ENCODE measurements around the gene SYNJ2BP. TPM values are rescaled to one million over a fixed set of nuclear protein-coding genes. Genes with fewer than 3 reads are reported as not detected.

SYNJ2BP gene
- total RNA-seq, 2 experiments from 2014 or later, result 6.2 to 9.2 TPM

DNA sequence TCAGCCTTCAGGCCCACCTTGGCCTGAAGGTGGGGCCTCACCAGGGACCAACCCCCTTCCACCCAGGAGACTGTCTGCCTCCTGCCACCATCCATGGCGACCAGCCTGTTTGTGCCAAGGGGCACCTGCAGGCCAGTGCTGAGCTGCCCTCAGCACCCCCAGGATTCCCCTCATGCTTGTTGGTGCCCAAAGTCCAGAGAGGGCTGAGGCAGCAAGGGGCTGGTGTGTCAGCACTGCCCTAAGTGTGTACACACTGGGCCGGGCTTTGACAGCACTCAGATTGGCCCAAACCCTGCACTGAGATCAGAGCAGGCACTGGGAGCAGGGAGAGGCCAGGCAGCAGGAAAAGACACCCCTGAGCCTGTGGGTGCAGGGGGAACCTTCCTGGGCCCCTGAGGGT lies 18.6 kb downstream of the SYNJ2BP start:
- H3K27ac ChIP-seq (ENCODE audit: low read depth, low read length, poor library complexity, severe bottlenecking), result no peak overlapping the region
- ChIA-PET POLR2A (interaction anchor here (0.5 kb wide), 1 partner anchor 10 kb away, joined by 4 read pairs; no protein-coding TSS in a partner anchor), CTCF (ENCODE audit: unreplicated experiment) (no interaction called here)
- H3K79me2 ChIP-seq (ENCODE audit: insufficient read depth, low read depth, low read length), result no peaks in the 10 kb centered on the region
- H3K4me2 ChIP-seq (ENCODE audit: low read length), result no peak overlapping the region
- 0 out of 2 replicates have a peak, but pooled peaks cover 9% of the 10 kb centered on the region for H3K9me3 ChIP-seq (ENCODE audit: low read length)
- DNase-seq (ENCODE audit: low spot score), result no peak
- H3K4me1 ChIP-seq (ENCODE audit: insufficient read depth, low read length, poor library complexity, severe bottlenecking), result no peaks in the 10 kb centered on the region
- no peak overlapping the region for H2AFZ ChIP-seq (ENCODE audit: low read length)
- no peaks in the 10 kb centered on the region for H4K20me1 ChIP-seq (ENCODE audit: insufficient read depth, low read length)
- no peak for TF ChIP-seq EZH2phosphoT487 (IDR thresholded peaks at IDR 0.05; ENCODE audit: borderline replicate concordance, low read depth, low read length)
- no peak for TF ChIP-seq CTCF (conservative IDR thresholded peaks at IDR 0.05; ENCODE audit: low read length)
- H3K9me2 ChIP-seq (ENCODE audit: insufficient read depth, low read length), result no peaks in the 10 kb centered on the region
- BruUV-seq (replicated peaks), result no TSS peak
- H3K36me3 ChIP-seq (ENCODE audit: insufficient read depth, low read length), result no peaks in the 10 kb centered on the region; the same call in 1 of the 2 replicates
- no peak overlapping the region for H3K4me3 ChIP-seq (ENCODE audit: low read depth, low read length, poor library complexity, severe bottlenecking)
- intact Hi-C loops (cut with micrococcal nuclease; ENCODE audit: unreplicated experiment), result no loop called here

DNA sequence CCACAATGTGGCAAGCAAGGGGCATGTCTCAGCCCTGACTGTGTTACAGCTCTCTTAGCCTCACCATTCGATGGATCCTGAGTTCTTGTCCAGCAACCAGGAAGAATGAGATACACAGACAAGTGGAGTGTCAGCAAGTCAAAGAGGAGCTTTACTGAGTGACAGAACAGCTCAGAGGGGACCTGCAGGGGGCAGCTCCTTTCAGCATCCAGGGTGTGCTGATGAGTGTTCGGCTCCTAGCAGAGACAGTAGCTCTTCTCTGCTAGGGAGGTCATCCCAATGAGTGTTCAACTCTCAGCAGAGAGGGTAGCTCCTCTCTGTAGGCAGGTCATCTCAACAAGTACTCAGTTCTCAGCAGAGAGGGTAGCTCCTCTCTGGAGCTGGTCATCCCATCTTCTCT lies 19.1 kb downstream of the SYNJ2BP start:
- DNase-seq (ENCODE audit: low spot score), result no peak
- CTCF ChIA-PET (ENCODE audit: unreplicated experiment), result no interaction called here
- POLR2A ChIA-PET, result interaction anchor here (0.5 kb wide), 1 partner anchor 10 kb away, joined by 4 read pairs; no protein-coding TSS in a partner anchor
- intact Hi-C loops (cut with micrococcal nuclease; ENCODE audit: unreplicated experiment), result no loop called here
- Histone ChIP-seq H3K9me3 (ENCODE audit: low read length) (0 out of 2 replicates have a peak, but pooled peaks cover 9% of the 10 kb centered on the region), H3K4me1 (ENCODE audit: insufficient read depth, low read length, poor library complexity, severe bottlenecking) (no peaks in the 10 kb centered on the region), H3K79me2 (ENCODE audit: insufficient read depth, low read depth, low read length) (no peaks in the 10 kb centered on the region), H2AFZ (ENCODE audit: low read length) (no peak overlapping the region), H4K20me1 (ENCODE audit: insufficient read depth, low read length) (no peaks in the 10 kb centered on the region), H3K4me2 (ENCODE audit: low read length) (no peak overlapping the region), H3K9me2 (ENCODE audit: insufficient read depth, low read length) (no peaks in the 10 kb centered on the region), H3K27ac (ENCODE audit: low read depth, low read length, poor library complexity, severe bottlenecking) (no peak overlapping the region), H3K36me3 (ENCODE audit: insufficient read depth, low read length) (no peaks in the 10 kb centered on the region; the same call in 1 of the 2 replicates), H3K4me3 (ENCODE audit: low read depth, low read length, poor library complexity, severe bottlenecking) (no peak overlapping the region)
- TF ChIP-seq CTCF (conservative IDR thresholded peaks at IDR 0.05; ENCODE audit: low read length), result no peak
- TF ChIP-seq EZH2phosphoT487 (IDR thresholded peaks at IDR 0.05; ENCODE audit: borderline replicate concordance, low read depth, low read length), result no peak
- no TSS peak for BruUV-seq (replicated peaks)

DNA sequence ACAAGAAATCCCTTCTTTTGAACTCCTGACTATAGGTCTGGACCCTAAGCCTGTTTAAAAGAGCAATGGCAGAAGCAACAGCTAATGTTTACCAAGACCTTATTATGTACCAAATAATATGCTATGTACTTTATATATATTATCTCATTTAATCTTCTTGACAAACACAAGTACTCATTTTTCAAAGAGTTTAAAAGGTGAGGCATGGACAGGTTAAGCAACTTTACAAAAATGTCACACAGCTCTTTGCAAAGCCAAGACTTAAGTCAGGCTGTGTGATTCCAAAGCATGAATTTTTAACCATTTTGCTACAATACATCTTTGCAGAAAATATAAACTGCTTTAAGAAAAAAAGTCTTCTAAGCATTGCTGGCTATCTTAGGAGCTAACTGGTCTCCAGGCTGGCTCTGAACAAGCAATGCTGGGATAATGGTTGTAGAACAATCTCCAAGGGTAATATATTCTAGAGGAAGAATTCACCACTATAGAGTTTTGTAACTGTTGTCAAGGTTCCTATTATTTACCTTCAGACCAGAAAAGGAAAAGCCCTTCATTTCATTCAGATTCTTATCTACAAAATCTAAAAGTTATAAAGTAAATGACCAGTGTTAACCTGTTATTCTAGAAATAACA lies 22.1 kb downstream of the SYNJ2BP start:
- TF ChIP-seq EZH2phosphoT487 (IDR thresholded peaks at IDR 0.05; ENCODE audit: borderline replicate concordance, low read depth, low read length), result no peak
- no peak for TF ChIP-seq CTCF (conservative IDR thresholded peaks at IDR 0.05; ENCODE audit: low read length)
- H2AFZ ChIP-seq (ENCODE audit: low read length), result no peak overlapping the region
- H3K9me2 ChIP-seq (ENCODE audit: insufficient read depth, low read length), result no peaks in the 10 kb centered on the region
- 0 out of 2 replicates have a peak, but pooled peaks cover 9% of the 10 kb centered on the region for H3K9me3 ChIP-seq (ENCODE audit: low read length)
- intact Hi-C loops (cut with micrococcal nuclease; ENCODE audit: unreplicated experiment), result no loop called here
- no peaks in the 10 kb centered on the region for H4K20me1 ChIP-seq (ENCODE audit: insufficient read depth, low read length)
- CTCF ChIA-PET (ENCODE audit: unreplicated experiment), result no interaction called here
- no peak overlapping the region for H3K27ac ChIP-seq (ENCODE audit: low read depth, low read length, poor library complexity, severe bottlenecking)
- no peaks in the 10 kb centered on the region for H3K4me1 ChIP-seq (ENCODE audit: insufficient read depth, low read length, poor library complexity, severe bottlenecking)
- no peaks in the 10 kb centered on the region; the same call in 1 of the 2 replicates for H3K36me3 ChIP-seq (ENCODE audit: insufficient read depth, low read length)
- DNase-seq (ENCODE audit: low spot score), result no peak
- BruUV-seq (replicated peaks), result no TSS peak
- H3K79me2 ChIP-seq (ENCODE audit: insufficient read depth, low read depth, low read length), result no peaks in the 10 kb centered on the region
- H3K4me2 ChIP-seq (ENCODE audit: low read length), result no peak overlapping the region
- H3K4me3 ChIP-seq (ENCODE audit: low read depth, low read length, poor library complexity, severe bottlenecking), result no peak overlapping the region
- POLR2A ChIA-PET, result interaction anchor here (0.6 to 1.0 kb wide), 7 partner anchors 9 to 1668 kb away, joined by 3 to 7 read pairs (median 4); no protein-coding TSS in a partner anchor

Measured in OCI-LY7 (cell line).